K562 (cell line): ENCODE data around the gene SMG6. TPM values are rescaled to one million over a fixed set of nuclear protein-coding genes. Genes with fewer than 3 reads are reported as not detected.

Experiments
- ATF3 ChIP-seq, 2 experiments: fragments of 450-650 bp in 1 of 2; sonication (generic) in 1 of 2; formaldehyde crosslinking in 1 of 2; IDR thresholded peaks in 1 of 2; conservative IDR thresholded peaks in 1 of 2; 2 replicates each; pipeline versions ENCODE4 v1.6.1 to v1.8.1; 2016 to 2023; ENCODE audit warnings: mild to moderate bottlenecking in 2 of 2, moderate library complexity in 2 of 2, inconsistent platforms in 1 of 2, missing genetic modification reagents in 1 of 2
- CLOCK ChIP-seq: fragments of 250-450 bp; sonication (Bioruptor Pico); IDR thresholded peaks from 2 replicates; pipeline ENCODE4 v1.4.0; 2020; ENCODE audit warnings: mild to moderate bottlenecking, moderate library complexity, borderline replicate concordance
- CREBBP ChIP-seq: IDR thresholded peaks from one replicate; pipeline ENCODE4 v1.6.1; 2012; ENCODE audit warnings: low read depth, mild to moderate bottlenecking, control low read depth, inconsistent platforms, low read length
- DIDO1 ChIP-seq: fragments of 450-650 bp; IDR thresholded peaks from 2 replicates; pipeline ENCODE4 v1.6.1; 2016; ENCODE audit warnings: low read depth, missing biosample characterization, missing genetic modification characterization
- FUS ChIP-seq: fragments of 200-400 bp; formaldehyde crosslinking; optimal IDR thresholded peaks from 2 replicates; pipeline ENCODE3; 2017; ENCODE audit warnings: low read depth, low read length
- GMEB1 ChIP-seq: fragments of 250-450 bp; sonication (Bioruptor Pico); IDR thresholded peaks from 2 replicates; pipeline ENCODE4 v1.4.0; 2020; ENCODE audit warnings: mild to moderate bottlenecking
- HCFC1 ChIP-seq: IDR thresholded peaks from 2 replicates; pipeline ENCODE4 v1.6.1; 2012; ENCODE audit warnings: low read depth, low read length, improper control_type of control experiment
- ILF3 ChIP-seq: fragments of 450-650 bp; IDR thresholded peaks from 2 replicates; pipeline ENCODE4 v1.6.1; 2018; ENCODE audit warnings: antibody characterized with exemption, mild to moderate bottlenecking, moderate library complexity, borderline replicate concordance
- KLF16 ChIP-seq: IDR thresholded peaks from 2 replicates; pipeline ENCODE4 v1.6.1; 2016; ENCODE audit warnings: antibody characterized with exemption
- MAFG ChIP-seq: fragments of 450-650 bp; conservative IDR thresholded peaks from 2 replicates; pipeline ENCODE4 v1.6.1; 2016; ENCODE audit warnings: missing genetic modification characterization, missing compliant biosample characterization
- NCOA2 ChIP-seq, 2 experiments: fragments of 450-650 bp; IDR thresholded peaks; 2 replicates each; pipeline ENCODE4 v1.6.1; 2018; ENCODE audit warnings: mild to moderate bottlenecking in 2 of 2, moderate library complexity in 1 of 2; ENCODE audit not compliant: partially characterized antibody in 2 of 2
- SMAD4 ChIP-seq: fragments of 250-450 bp; sonication (Bioruptor Pico); conservative IDR thresholded peaks from 2 replicates; pipeline ENCODE4 v1.8.0; 2021; ENCODE audit warnings: inconsistent platforms, mild to moderate bottlenecking, moderate library complexity
- TBL1XR1 ChIP-seq, 2 experiments: IDR thresholded peaks; 2 replicates each; pipeline ENCODE4 v1.6.1; 2012; ENCODE audit warnings: improper control_type of control experiment in 2 of 2, low read length in 2 of 2, mild to moderate bottlenecking in 1 of 2
- TEAD4 ChIP-seq, 2 experiments: sonication (generic) in 1 of 2; formaldehyde crosslinking in 1 of 2; IDR thresholded peaks; 2 replicates each; pipeline versions ENCODE4 v1.6.1 to v1.8.0; 2012 to 2022; ENCODE audit warnings: borderline replicate concordance in 1 of 2, inconsistent platforms in 1 of 2, low read length in 1 of 2, mild to moderate bottlenecking in 1 of 2, missing genetic modification reagents in 1 of 2
- ZNF143 ChIP-seq: sonication (generic); formaldehyde crosslinking; IDR thresholded peaks from 2 replicates; pipeline ENCODE4 v1.9.0; 2022; ENCODE audit warnings: mild to moderate bottlenecking, missing genetic modification reagents
- ZNF217 ChIP-seq: sonication (generic); formaldehyde crosslinking; IDR thresholded peaks from 2 replicates; pipeline ENCODE4 v1.8.0; 2022; ENCODE audit warnings: mild to moderate bottlenecking, missing genetic modification reagents
- ZNF280B ChIP-seq: fragments of 250-450 bp; sonication (Bioruptor Pico); IDR thresholded peaks from 2 replicates; pipeline ENCODE4 v1.5.1; 2021; ENCODE audit warnings: mild to moderate bottlenecking
- ZNF436 ChIP-seq: fragments of 250-450, 450-650 bp; sonication (Bioruptor Pico); formaldehyde crosslinking; IDR thresholded peaks from 2 replicates; pipeline ENCODE4 v1.7.0; 2020; ENCODE audit warnings: mild to moderate bottlenecking
- ZNF696 ChIP-seq: fragments of 250-450 bp; sonication (Bioruptor Pico); conservative IDR thresholded peaks from 2 replicates; pipeline ENCODE4 v1.4.0; 2020; ENCODE audit warnings: mild to moderate bottlenecking, moderate library complexity
- ZNF830 ChIP-seq: fragments of 250-450 bp; sonication (Bioruptor Pico); IDR thresholded peaks from 2 replicates; pipeline ENCODE4 v1.5.0; 2021; ENCODE audit warnings: mild to moderate bottlenecking
- polyA plus RNA-seq, 8 experiments: library from polyadenylated mRNA; depleted of rRNA in 4 of 8; stranded (reverse) in 5 of 8; unstranded in 3 of 8; fragments of >200 nt; fragmentation: Nextera tagmentation in 2 of 8; fragmentation: Illumina TruSeq in 1 of 8; extraction: Ambion mirVana in 2 of 8; extraction: Trizol in 1 of 8; gene quantifications; 2 replicates each; pipeline versions ENCODE4 v1.2.1 to v1.2.3, GENCODE V29; 2011 to 2014; ENCODE audit warnings: inconsistent platforms in 1 of 8, missing spikeins in 1 of 8
- total RNA-seq, 7 experiments: library from RNA; depleted of rRNA in 6 of 7; stranded (reverse); fragments of >200 nt in 6 of 7; fragmentation: Illumina TruSeq in 2 of 7; extraction: Trizol in 2 of 7; gene quantifications; 2 replicates each; pipeline versions ENCODE4 v1.2.1 to v1.2.3, GENCODE V29; 2011 to 2021; ENCODE audit warnings: low replicate concordance in 1 of 7

Gene SMG6
- total and polyA plus RNA-seq, 9 of the 15 experiments (the other 6 are each of a cell fraction or from before 2014, with no cell fraction given), result 0.44 to 13.9 (median 6.0) TPM

- TF ChIP-seq SMAD4 (no peak), ATF3 (IDR thresholded peaks at IDR 0.05) (no peak), ATF3 (CRISPR knock-in tag; conservative IDR thresholded peaks at IDR 0.05) (no peak), TBL1XR1 (IDR thresholded peaks at IDR 0.05; ENCODE audit: low read length in 2 of 2) (no peak), ZNF280B (CRISPR knock-in tag) (no peak), ZNF696 (CRISPR knock-in tag) (no peak), ZNF143 (CRISPR knock-in tag) (no peak), GMEB1 (CRISPR knock-in tag) (peak; percentile 82), ILF3 (no peak), KLF16 (no peak), CREBBP (no peak), TEAD4 (IDR thresholded peaks at IDR 0.05; ENCODE audit: low read length) (no peak), TEAD4 (CRISPR knock-in tag; IDR thresholded peaks at IDR 0.05; ENCODE audit: borderline replicate concordance) (no peak), FUS (no peak), ZNF217 (no peak), NCOA2 (IDR thresholded peaks at IDR 0.05; ENCODE audit: partially characterized antibody in 2 of 2) (no peak), HCFC1 (peak; percentile 85), DIDO1 (tag) (peak; percentile 35; the same call in 1 of the 2 replicates), CLOCK (CRISPR knock-in tag) (no peak), ZNF436 (CRISPR knock-in tag) (no peak), MAFG (tag) (no peak), ZNF830 (CRISPR knock-in tag) (no peak)
These were observed 273.4 kb downstream of the SMG6 start, which contains the start of gene DPH1 (continued) for GRCh38 chr17:2029911-2030778.
